OCI-LY1 (cell line): ENCODE results near the gene LCN2.
A peak's percentile ranks its signal among the peaks of the same experiment; 100 is the strongest.

Experiments used
- CTCF ChIP-seq: fragments of 200-600 bp; sonication (generic), shearing (Covaris generic); IDR thresholded peaks from 2 replicates; pipeline ENCODE4 v1.5.1; 2017; ENCODE audit warnings: mild to moderate bottlenecking, antibody characterized with exemption, low read length, moderate library complexity, mixed read lengths
- EZH2 ChIP-seq: fragments of 200-600 bp; sonication (generic), shearing (Covaris generic); IDR thresholded peaks from 2 replicates; pipeline ENCODE4 v1.8.0; 2017; ENCODE audit warnings: borderline replicate concordance, mixed run types, mild to moderate bottlenecking, antibody characterized with exemption, low read length, moderate library complexity, mixed read lengths

DNA sequence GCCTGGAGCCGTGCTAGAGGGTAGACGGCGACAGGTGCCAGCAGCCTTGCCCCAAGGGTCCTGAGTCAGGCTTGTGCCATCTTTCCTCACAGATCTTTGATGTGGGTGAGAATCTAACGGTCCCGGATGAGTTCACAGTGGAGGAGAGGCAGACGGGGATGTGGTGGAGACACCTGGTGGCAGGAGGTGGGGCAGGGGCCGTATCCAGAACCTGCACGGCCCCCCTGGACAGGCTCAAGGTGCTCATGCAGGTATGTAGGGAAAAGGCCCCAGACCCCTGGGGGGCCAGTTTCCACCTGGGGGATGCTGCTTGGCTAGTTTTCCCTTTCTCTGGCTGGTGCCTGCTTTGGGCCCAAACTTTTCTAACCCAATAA is 45.7 kb upstream of the LCN2 start:
- TF ChIP-seq CTCF (peak; percentile 60), EZH2 (no peak)
